Gastrocnemius medialis (tissue), 4 donors: ENCODE results near the gene DMAP1. TPM values are rescaled to one million over a fixed set of nuclear protein-coding genes. Genes with fewer than 3 reads are reported as not detected.

Experiments
- ATAC-seq, 2 donors: fragments of 150-250 bp; one replicate each; pipeline ENCODE4 v1.9.1; 2016
- DNase-seq, 2 donors: peaks; one replicate each; pipeline ENCODE4 v3.0.0-alpha.2; 2019
- H3K27ac ChIP-seq, 4 donors: fragments of 200-600 bp; sonication (generic); 1 replicate in 1 of 4; 2 replicates in 3 of 4; pipeline ENCODE4 v1.5.1; 2016 to 2018; ENCODE audit warnings: mild to moderate bottlenecking in 2 of 4, moderate library complexity in 1 of 4
- H3K27me3 ChIP-seq, 3 donors: fragments of 200-600 bp; sonication (generic) in 2 of 3; 1 replicate in 1 of 3; 2 replicates in 2 of 3; pipeline versions ENCODE4 v1.5.1 to v1.6.0; 2016 to 2019; ENCODE audit warnings: mild to moderate bottlenecking in 1 of 3, moderate library complexity in 1 of 3
- H3K36me3 ChIP-seq, 2 donors: fragments of 200-600 bp; sonication (generic) in 1 of 2; one replicate each; pipeline ENCODE4 v1.5.1; 2017 to 2018
- H3K4me1 ChIP-seq, 2 donors: fragments of 200-600 bp; sonication (generic) in 1 of 2; one replicate each; pipeline ENCODE4 v1.5.1; 2016 to 2017; ENCODE audit warnings: mild to moderate bottlenecking in 2 of 2
- H3K4me3 ChIP-seq, 4 donors: fragments of 200-600 bp; sonication (generic) in 3 of 4; 1 replicate in 1 of 4; 2 replicates in 3 of 4; pipeline ENCODE4 v1.5.1; 2016 to 2019; ENCODE audit warnings: mild to moderate bottlenecking in 2 of 4
- H3K9me3 ChIP-seq, 3 donors: fragments of 200-600 bp; sonication (generic) in 2 of 3; 1 replicate in 1 of 3; 2 replicates in 2 of 3; pipeline ENCODE4 v1.5.1; 2016 to 2019
- CTCF ChIP-seq, 5 experiments: fragments of 450-650 bp in 3 of 5; fragments of 200-600 bp in 2 of 5; sonication (generic) in 2 of 5; IDR thresholded peaks in 4 of 5; conservative IDR thresholded peaks in 1 of 5; 1 replicate in 4 of 5; 2 replicates in 1 of 5; pipeline ENCODE4 v1.5.1; 2016 to 2019; ENCODE audit warnings: antibody characterized with exemption in 5 of 5, mild to moderate bottlenecking in 3 of 5, moderate library complexity in 3 of 5
- POLR2A ChIP-seq, 2 donors: fragments of 450-650 bp; IDR thresholded peaks; one replicate each; pipeline ENCODE4 v1.6.1; 2017; ENCODE audit warnings: antibody characterized with exemption in 2 of 2, mild to moderate bottlenecking in 2 of 2, moderate library complexity in 2 of 2
- in situ Hi-C, 4 donors: fragments of 200-750 bp; cut with MboI; loops; one replicate each; pipeline versions ENCODE4 v1.15.0 to v1.8.0; 2017; ENCODE audit warnings: low sequenced_read_pairs in 4 of 4
- intact Hi-C: fragments of 100-400 bp; cut with DNase I; formaldehyde crosslinking; loops from one replicate; pipeline ENCODE4 v1.15.1; 2023; ENCODE audit warnings: low total_unique reads
- total RNA-seq, 4 donors: library from RNA; depleted of rRNA; stranded (reverse); fragments of >200 nt; gene quantifications; one replicate each; pipeline versions ENCODE4 v1.1.0 to v1.2.3, GENCODE V29; 2016

Gene DMAP1
- total RNA-seq, 4 donors from 2014 or later, result 24.9 to 42.2 (median 34.9) TPM

GRCh38 chr1:44220755-44221154 is 7.5 kb downstream of the DMAP1 start:
- no peak for TF ChIP-seq CTCF (IDR thresholded peaks at IDR 0.05 in 4 of 5, conservative IDR thresholded peaks at IDR 0.05 in 1 of 5)
- H3K27ac ChIP-seq, result no peak overlapping the region
- intact Hi-C loops, result no loop called here
- no peaks in the 10 kb centered on the region for H3K9me3 ChIP-seq
- DNase-seq (no peak), ATAC-seq (no peak)
- H3K4me1 ChIP-seq, result no peaks in the 10 kb centered on the region
- H3K27me3 ChIP-seq, result no peaks in the 10 kb centered on the region
- in situ Hi-C loops, result loop anchor here in 3 of 4 donors (25.0 kb wide), 1 partner anchor 367 kb away; no protein-coding TSS in a partner anchor
- no peak overlapping the region for H3K4me3 ChIP-seq
- peaks cover 0 to 37% of the 10 kb centered on the region in 2 donors for H3K36me3 ChIP-seq

GRCh38 chr1:44221769-44222168 is 8.5 kb downstream of the DMAP1 start:
- intact Hi-C loops (no loop called here), in situ Hi-C loops (loop anchor here in 3 of 4 donors (25.0 kb wide), 1 partner anchor 366 kb away; no protein-coding TSS in a partner anchor)
- TF ChIP-seq POLR2A (IDR thresholded peaks at IDR 0.05), result no peak
- no peak for TF ChIP-seq CTCF (IDR thresholded peaks at IDR 0.05 in 4 of 5, conservative IDR thresholded peaks at IDR 0.05 in 1 of 5)
- DNase-seq, result no peak
- Histone ChIP-seq H3K27ac (no peak overlapping the region), H3K27me3 (no peaks in the 10 kb centered on the region), H3K9me3 (no peaks in the 10 kb centered on the region), H3K4me3 (no peak overlapping the region), H3K4me1 (no peaks in the 10 kb centered on the region), H3K36me3 (peaks cover 0 to 37% of the 10 kb centered on the region in 2 donors)
- no peak for ATAC-seq

GRCh38 chr1:44222397-44223186 is 9.3 kb downstream of the DMAP1 start:
- Histone ChIP-seq H3K36me3 (peaks cover 0 to 37% of the 10 kb centered on the region in 2 donors), H3K27me3 (no peaks in the 10 kb centered on the region), H3K9me3 (no peaks in the 10 kb centered on the region), H3K4me3 (no peak overlapping the region), H3K27ac (no peak overlapping the region), H3K4me1 (no peaks in the 10 kb centered on the region)
- ATAC-seq, result no peak
- TF ChIP-seq CTCF (IDR thresholded peaks at IDR 0.05 in 4 of 5, conservative IDR thresholded peaks at IDR 0.05 in 1 of 5) (no peak), POLR2A (IDR thresholded peaks at IDR 0.05) (no peak)
- no peak for DNase-seq
- in situ Hi-C loops (loop anchor here in 3 of 4 donors (25.0 kb wide), 1 partner anchor 365 kb away; no protein-coding TSS in a partner anchor), intact Hi-C loops (no loop called here)

- H3K4me1 ChIP-seq, result no peaks in the 10 kb centered on the region
- intact Hi-C loops (no loop called here), in situ Hi-C loops (loop anchor here in 3 of 4 donors (25.0 kb wide), 1 partner anchor 364 kb away; no protein-coding TSS in a partner anchor)
- H3K27me3 ChIP-seq, result no peaks in the 10 kb centered on the region
- no peak overlapping the region for H3K27ac ChIP-seq
- TF ChIP-seq POLR2A (IDR thresholded peaks at IDR 0.05) (no peak), CTCF (IDR thresholded peaks at IDR 0.05 in 4 of 5, conservative IDR thresholded peaks at IDR 0.05 in 1 of 5) (no peak)
- H3K36me3 ChIP-seq, result peaks cover 0 to 33% of the 10 kb centered on the region in 2 donors
- H3K9me3 ChIP-seq, result no peaks in the 10 kb centered on the region
- no peak for DNase-seq
- H3K4me3 ChIP-seq, result no peak overlapping the region
- no peak for ATAC-seq
These were observed 9.9 kb downstream of the DMAP1 start for GRCh38 chr1:44223187-44223610.
